HEK293 (cell line): ENCODE data around the gene USP5.
A peak's percentile ranks its signal among the peaks of the same experiment; 100 is the strongest.

Experiments
- CTCF ChIP-seq: fragments of 450-650 bp; formaldehyde crosslinking; IDR thresholded peaks from 2 replicates; pipeline ENCODE4 v1.5.1; 2016; ENCODE audit warnings: missing biosample characterization, missing genetic modification characterization
- KLF16 ChIP-seq: fragments of 450-650 bp; formaldehyde crosslinking; IDR thresholded peaks from 2 replicates; pipeline ENCODE4 v1.5.1; 2017; ENCODE audit warnings: missing biosample characterization, missing genetic modification characterization
- MEIS1 ChIP-seq: sonication (generic); formaldehyde crosslinking; IDR thresholded peaks from 2 replicates; pipeline ENCODE4 v1.8.1; 2022; ENCODE audit warnings: missing genetic modification reagents, mild to moderate bottlenecking, borderline replicate concordance
- OSR2 ChIP-seq: fragments of 450-650 bp; formaldehyde crosslinking; IDR thresholded peaks from 2 replicates; pipeline ENCODE4 v1.5.1; 2016; ENCODE audit warnings: missing biosample characterization, missing genetic modification characterization
- REST ChIP-seq: fragments of 450-650 bp; formaldehyde crosslinking; IDR thresholded peaks from 2 replicates; pipeline ENCODE4 v1.5.1; 2016; ENCODE audit warnings: missing biosample characterization, missing genetic modification characterization
- ZBTB21 ChIP-seq: fragments of 450-650 bp; formaldehyde crosslinking; IDR thresholded peaks from 2 replicates; pipeline ENCODE4 v1.5.1; 2017; ENCODE audit warnings: missing biosample characterization, missing genetic modification characterization
- ZNF221 ChIP-seq: fragments of 450-650 bp; formaldehyde crosslinking; IDR thresholded peaks from 2 replicates; pipeline ENCODE4 v1.5.1; 2017; ENCODE audit warnings: missing biosample characterization, missing genetic modification characterization, borderline replicate concordance
- ZNF350 ChIP-seq: fragments of 450-650 bp; formaldehyde crosslinking; IDR thresholded peaks from 2 replicates; pipeline ENCODE4 v1.5.0; 2017; ENCODE audit warnings: missing biosample characterization, mild to moderate bottlenecking, missing genetic modification characterization

- TF ChIP-seq CTCF (no peak), ZNF350 (tag by site-specific recombination) (no peak), REST (tag by site-specific recombination) (no peak), KLF16 (tag by site-specific recombination) (no peak), OSR2 (tag by site-specific recombination) (no peak), MEIS1 (CRISPR knock-in tag) (no peak), ZNF221 (tag by site-specific recombination) (no peak), ZBTB21 (peak; percentile 18; the same call in 1 of the 2 replicates)
These were observed 15.0 kb downstream of the USP5 start for GRCh38 chr12:6866920-6867412.
